ENCODE data around the gene CBY3. TPM values are rescaled to one million over a fixed set of nuclear protein-coding genes. Genes with fewer than 3 reads are reported as not detected.

CBY3 gene
- total and polyA plus RNA-seq, 2 of the 13 experiments (the other 11 are each of a cell fraction or from before 2014, with no cell fraction given): not detected

DNA sequence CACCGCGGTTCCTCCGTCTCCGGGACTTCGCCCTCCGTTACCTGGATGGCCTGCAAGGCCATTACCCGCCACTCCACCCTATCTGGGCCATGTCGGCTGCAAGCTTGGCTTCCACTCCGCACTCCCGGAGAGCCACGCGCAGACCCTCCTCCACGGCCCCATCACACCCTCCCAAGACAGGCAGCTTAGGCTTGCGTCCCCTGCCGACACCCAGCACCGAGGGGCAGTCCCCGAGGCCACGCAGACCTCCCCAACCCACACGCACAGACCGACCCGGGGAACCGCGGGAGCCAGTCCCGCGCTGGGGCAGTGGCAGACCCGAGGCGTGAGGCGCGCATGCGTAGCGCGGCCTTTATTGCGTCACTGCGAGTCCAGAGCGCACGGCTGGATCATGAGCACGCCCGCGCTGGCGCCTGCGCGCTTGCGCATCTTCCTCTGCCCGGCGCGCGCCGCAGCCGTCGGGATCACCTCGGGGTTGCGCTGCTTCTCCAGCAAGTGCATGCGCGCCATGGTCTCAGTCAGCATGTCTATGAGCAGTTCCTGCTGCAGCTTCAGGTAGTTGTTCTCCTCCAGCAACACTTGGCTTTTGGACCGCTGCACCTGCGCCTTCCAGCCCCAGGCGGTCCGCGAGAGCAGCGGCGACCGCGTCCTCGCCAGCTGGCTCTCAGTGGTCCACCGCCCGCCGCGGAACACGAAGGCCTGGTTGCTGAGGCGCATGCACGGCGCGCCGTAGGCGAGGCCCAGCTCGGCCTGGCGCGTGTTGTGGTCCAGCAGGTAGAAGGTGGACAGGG is 2.4 kb downstream of the CBY3 start (continued):
- TF ChIP-seq, protein P1, sequence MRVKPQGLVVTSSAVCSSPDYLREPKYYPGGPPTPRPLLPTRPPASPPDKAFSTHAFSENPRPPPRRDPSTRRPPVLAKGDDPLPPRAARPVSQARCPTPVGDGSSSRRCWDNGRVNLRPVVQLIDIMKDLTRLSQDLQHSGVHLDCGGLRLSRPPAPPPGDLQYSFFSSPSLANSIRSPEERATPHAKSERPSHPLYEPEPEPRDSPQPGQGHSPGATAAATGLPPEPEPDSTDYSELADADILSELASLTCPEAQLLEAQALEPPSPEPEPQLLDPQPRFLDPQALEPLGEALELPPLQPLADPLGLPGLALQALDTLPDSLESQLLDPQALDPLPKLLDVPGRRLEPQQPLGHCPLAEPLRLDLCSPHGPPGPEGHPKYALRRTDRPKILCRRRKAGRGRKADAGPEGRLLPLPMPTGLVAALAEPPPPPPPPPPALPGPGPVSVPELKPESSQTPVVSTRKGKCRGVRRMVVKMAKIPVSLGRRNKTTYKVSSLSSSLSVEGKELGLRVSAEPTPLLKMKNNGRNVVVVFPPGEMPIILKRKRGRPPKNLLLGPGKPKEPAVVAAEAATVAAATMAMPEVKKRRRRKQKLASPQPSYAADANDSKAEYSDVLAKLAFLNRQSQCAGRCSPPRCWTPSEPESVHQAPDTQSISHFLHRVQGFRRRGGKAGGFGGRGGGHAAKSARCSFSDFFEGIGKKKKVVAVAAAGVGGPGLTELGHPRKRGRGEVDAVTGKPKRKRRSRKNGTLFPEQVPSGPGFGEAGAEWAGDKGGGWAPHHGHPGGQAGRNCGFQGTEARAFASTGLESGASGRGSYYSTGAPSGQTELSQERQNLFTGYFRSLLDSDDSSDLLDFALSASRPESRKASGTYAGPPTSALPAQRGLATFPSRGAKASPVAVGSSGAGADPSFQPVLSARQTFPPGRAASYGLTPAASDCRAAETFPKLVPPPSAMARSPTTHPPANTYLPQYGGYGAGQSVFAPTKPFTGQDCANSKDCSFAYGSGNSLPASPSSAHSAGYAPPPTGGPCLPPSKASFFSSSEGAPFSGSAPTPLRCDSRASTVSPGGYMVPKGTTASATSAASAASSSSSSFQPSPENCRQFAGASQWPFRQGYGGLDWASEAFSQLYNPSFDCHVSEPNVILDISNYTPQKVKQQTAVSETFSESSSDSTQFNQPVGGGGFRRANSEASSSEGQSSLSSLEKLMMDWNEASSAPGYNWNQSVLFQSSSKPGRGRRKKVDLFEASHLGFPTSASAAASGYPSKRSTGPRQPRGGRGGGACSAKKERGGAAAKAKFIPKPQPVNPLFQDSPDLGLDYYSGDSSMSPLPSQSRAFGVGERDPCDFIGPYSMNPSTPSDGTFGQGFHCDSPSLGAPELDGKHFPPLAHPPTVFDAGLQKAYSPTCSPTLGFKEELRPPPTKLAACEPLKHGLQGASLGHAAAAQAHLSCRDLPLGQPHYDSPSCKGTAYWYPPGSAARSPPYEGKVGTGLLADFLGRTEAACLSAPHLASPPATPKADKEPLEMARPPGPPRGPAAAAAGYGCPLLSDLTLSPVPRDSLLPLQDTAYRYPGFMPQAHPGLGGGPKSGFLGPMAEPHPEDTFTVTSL (CRISPR knock-in tag; IDR thresholded peaks at IDR 0.05; ENCODE audit: borderline replicate concordance): peak; percentile 73; the same call in 1 of the 2 replicates
- TF ChIP-seq, protein P2, sequence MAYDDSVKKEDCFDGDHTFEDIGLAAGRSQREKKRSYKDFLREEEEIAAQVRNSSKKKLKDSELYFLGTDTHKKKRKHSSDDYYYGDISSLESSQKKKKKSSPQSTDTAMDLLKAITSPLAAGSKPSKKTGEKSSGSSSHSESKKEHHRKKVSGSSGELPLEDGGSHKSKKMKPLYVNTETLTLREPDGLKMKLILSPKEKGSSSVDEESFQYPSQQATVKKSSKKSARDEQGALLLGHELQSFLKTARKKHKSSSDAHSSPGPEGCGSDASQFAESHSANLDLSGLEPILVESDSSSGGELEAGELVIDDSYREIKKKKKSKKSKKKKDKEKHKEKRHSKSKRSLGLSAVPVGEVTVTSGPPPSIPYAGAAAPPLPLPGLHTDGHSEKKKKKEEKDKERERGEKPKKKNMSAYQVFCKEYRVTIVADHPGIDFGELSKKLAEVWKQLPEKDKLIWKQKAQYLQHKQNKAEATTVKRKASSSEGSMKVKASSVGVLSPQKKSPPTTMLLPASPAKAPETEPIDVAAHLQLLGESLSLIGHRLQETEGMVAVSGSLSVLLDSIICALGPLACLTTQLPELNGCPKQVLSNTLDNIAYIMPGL (CRISPR knock-in tag; IDR thresholded peaks at IDR 0.05; ENCODE audit: borderline replicate concordance in 1 of 2, low read depth in 1 of 2): peak; percentile 84 to 92
- TF ChIP-seq ZNF256 (CRISPR knock-in tag; conservative IDR thresholded peaks at IDR 0.05) (no peak), ZFX (CRISPR knock-in tag; IDR thresholded peaks at IDR 0.05; ENCODE audit: low read depth) (peak; percentile 96), SP140L (CRISPR knock-in tag; IDR thresholded peaks at IDR 0.05; ENCODE audit: borderline replicate concordance) (no peak), TBX3 (IDR thresholded peaks at IDR 0.05; ENCODE audit: borderline replicate concordance) (no peak), THAP11 (CRISPR knock-in tag; IDR thresholded peaks at IDR 0.05) (peak; percentile 73), NCOA1 (CRISPR knock-in tag; IDR thresholded peaks at IDR 0.05) (peak; percentile 91), KDM2A (CRISPR knock-in tag; IDR thresholded peaks at IDR 0.05; ENCODE audit: borderline replicate concordance, low read depth) (peak; percentile 94), ZNF383 (CRISPR knock-in tag; IDR thresholded peaks at IDR 0.05; ENCODE audit: borderline replicate concordance) (peak; percentile 91; the same call in 1 of the 2 replicates)
- TF ChIP-seq, protein P3, sequence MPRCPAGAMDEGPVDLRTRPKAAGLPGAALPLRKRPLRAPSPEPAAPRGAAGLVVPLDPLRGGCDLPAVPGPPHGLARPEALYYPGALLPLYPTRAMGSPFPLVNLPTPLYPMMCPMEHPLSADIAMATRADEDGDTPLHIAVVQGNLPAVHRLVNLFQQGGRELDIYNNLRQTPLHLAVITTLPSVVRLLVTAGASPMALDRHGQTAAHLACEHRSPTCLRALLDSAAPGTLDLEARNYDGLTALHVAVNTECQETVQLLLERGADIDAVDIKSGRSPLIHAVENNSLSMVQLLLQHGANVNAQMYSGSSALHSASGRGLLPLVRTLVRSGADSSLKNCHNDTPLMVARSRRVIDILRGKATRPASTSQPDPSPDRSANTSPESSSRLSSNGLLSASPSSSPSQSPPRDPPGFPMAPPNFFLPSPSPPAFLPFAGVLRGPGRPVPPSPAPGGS (CRISPR knock-in tag; IDR thresholded peaks at IDR 0.05): peak; percentile 8
- TF ChIP-seq, protein P4, sequence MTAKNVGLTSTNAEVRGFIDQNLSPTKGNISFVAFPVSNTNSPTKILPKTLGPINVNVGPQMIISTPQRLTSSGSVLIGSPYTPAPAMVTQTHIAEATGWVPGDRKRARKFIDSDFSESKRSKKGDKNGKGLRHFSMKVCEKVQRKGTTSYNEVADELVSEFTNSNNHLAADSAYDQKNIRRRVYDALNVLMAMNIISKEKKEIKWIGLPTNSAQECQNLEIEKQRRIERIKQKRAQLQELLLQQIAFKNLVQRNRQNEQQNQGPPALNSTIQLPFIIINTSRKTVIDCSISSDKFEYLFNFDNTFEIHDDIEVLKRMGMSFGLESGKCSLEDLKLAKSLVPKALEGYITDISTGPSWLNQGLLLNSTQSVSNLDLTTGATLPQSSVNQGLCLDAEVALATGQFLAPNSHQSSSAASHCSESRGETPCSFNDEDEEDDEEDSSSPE (CRISPR knock-in tag; IDR thresholded peaks at IDR 0.05): peak; percentile 91
- TF ChIP-seq, protein P5, sequence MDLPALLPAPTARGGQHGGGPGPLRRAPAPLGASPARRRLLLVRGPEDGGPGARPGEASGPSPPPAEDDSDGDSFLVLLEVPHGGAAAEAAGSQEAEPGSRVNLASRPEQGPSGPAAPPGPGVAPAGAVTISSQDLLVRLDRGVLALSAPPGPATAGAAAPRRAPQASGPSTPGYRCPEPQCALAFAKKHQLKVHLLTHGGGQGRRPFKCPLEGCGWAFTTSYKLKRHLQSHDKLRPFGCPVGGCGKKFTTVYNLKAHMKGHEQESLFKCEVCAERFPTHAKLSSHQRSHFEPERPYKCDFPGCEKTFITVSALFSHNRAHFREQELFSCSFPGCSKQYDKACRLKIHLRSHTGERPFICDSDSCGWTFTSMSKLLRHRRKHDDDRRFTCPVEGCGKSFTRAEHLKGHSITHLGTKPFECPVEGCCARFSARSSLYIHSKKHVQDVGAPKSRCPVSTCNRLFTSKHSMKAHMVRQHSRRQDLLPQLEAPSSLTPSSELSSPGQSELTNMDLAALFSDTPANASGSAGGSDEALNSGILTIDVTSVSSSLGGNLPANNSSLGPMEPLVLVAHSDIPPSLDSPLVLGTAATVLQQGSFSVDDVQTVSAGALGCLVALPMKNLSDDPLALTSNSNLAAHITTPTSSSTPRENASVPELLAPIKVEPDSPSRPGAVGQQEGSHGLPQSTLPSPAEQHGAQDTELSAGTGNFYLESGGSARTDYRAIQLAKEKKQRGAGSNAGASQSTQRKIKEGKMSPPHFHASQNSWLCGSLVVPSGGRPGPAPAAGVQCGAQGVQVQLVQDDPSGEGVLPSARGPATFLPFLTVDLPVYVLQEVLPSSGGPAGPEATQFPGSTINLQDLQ (CRISPR knock-in tag; IDR thresholded peaks at IDR 0.05): 0 out of 2 replicates have a peak, but pooled peaks have one; percentile 81

Measured in HepG2 (cell line).